LNCaP clone FGC (cell line): ENCODE measurements around the gene SEC14L1.
"Not testable (repeated sequence)": the region's sequence is repeated elsewhere in the genome, so short reads cannot be mapped to it uniquely, and the experiment has no call there.

Experiments
- DNase-seq: peaks from one replicate; pipeline ENCODE4 v3.0.0-alpha.2; 2011; ENCODE audit warnings: low read depth
- H3K4me3 ChIP-seq: 2 replicates; pipeline ENCODE4 v1.5.1; 2011; ENCODE audit warnings: mild to moderate bottlenecking, low read depth, low read length, control low read depth
- TF ChIP-seq, protein P1 (sequence below): IDR thresholded peaks from 2 replicates; pipeline ENCODE4 v1.5.1; 2012; ENCODE audit warnings: mild to moderate bottlenecking; ENCODE audit not compliant: control insufficient read depth, insufficient read depth; ENCODE audit errors: extremely low read depth

The SEC14L1 gene

DNA sequence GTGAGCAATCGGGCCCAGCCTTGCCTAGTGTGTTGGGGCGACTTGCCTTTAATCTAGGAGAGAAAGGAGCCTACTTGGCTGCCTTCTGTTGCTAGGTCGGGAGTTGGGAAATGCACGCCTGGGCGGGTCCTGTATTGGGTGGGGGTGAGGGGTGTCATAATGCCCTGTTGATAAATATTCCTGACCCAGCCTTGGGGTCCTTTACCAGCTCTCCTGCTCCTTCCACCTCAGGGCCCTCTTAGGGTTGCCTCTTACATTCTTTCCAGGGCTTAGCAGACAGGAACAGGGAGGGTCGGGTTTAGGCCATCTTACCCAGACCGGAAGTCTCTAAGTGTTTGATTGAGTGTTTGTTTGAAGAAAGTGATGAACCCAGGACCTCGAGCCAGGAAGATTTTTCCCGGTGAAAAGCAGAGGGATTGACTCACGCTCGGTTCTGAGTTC is 112.9 kb downstream of the SEC14L1 start:
- no peak overlapping the region for H3K4me3 ChIP-seq

DNA sequence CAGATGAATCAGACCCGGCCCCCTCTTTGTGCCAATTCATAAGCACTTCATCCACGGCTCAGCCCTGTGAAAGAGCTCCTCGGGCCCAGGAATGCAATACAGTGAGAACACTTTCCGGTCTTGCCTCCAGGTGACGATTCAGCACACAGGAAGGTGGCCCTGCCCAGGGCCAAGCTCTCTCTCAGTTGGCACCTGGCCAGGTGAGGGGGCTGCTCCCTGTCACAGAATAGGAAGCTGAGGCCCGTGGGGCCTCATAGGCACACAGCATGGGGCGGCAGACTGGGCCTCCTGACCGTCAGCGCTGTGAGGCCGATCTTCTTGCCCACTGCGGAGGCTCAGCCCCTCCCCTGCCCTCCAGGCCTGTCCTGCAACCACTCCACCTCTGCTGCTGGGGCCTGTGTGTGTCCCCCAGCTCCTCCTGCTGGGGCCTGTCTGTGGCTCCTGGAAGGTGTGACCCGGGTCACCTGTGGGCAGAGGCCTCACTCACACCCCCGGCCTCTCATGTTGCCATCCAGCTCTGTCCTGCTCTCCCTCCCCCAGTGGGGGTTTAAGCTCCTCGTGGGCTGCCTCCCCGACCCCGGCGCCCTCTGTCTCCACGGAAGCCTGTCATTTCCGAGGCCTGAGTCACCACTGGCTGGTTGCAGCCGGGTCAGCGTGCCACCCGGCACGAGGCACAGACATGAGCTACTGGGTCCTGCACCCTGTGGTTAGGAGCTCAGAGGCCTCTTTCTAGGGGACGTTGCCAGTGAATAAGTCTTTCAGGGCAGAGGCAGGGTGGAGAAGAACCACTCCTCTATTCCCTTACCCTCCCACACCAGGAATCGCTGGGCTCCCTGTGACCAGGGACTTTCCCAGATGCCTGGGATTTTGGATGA is 114.4 kb downstream of the SEC14L1 start:
- no peak overlapping the region for H3K4me3 ChIP-seq
- DNase-seq, result no peak
- TF ChIP-seq, protein P1, sequence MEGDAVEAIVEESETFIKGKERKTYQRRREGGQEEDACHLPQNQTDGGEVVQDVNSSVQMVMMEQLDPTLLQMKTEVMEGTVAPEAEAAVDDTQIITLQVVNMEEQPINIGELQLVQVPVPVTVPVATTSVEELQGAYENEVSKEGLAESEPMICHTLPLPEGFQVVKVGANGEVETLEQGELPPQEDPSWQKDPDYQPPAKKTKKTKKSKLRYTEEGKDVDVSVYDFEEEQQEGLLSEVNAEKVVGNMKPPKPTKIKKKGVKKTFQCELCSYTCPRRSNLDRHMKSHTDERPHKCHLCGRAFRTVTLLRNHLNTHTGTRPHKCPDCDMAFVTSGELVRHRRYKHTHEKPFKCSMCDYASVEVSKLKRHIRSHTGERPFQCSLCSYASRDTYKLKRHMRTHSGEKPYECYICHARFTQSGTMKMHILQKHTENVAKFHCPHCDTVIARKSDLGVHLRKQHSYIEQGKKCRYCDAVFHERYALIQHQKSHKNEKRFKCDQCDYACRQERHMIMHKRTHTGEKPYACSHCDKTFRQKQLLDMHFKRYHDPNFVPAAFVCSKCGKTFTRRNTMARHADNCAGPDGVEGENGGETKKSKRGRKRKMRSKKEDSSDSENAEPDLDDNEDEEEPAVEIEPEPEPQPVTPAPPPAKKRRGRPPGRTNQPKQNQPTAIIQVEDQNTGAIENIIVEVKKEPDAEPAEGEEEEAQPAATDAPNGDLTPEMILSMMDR, result no peak

More for the DNA sequence above, 112.9 kb downstream of the SEC14L1 start:
- TF ChIP-seq, protein P1, result no peak
- no peak for DNase-seq

DNA sequence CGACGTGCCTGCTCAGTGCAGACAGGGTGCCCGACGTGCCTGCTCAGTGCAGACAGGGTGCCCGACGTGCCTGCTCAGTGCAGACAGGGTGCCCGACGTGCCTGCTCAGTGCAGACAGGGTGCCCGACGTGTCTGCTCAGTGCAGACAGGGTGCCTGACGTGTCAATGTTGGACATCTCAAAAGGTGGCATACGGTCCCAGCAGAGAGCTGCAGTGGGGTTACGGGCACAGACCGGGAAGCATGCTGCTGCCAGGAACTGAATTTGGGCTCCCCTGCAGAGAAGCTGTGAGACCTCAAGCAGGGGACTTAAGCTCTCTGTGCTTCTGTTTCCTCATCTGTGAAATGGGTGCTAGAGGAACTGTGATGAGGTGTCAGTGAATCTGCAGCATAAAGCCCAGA is 115.2 kb downstream of the SEC14L1 start:
- not testable (repeated sequence) for H3K4me3 ChIP-seq, DNase-seq

DNA sequence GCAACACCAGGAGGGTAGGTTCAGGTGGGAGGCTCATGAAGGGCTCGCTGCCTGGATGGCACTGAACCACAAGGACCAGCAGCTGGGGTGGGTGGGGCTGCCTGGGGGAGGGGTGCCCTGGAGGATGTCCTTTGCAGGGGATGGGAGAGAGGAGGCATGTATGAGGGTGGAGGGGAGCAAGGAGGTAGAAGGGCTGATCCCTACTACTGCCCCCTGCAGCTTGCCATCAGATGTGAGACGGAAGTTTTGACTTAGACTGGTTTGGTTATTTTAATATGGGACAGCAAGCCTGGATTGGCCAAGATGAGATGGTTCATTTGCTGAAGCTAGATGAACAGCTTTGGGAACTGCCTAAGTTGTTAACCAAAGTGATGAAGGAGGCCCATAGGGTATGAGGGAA is 115.9 kb downstream of the SEC14L1 start:
- no peak for DNase-seq
- TF ChIP-seq, protein P1, result no peak
- no peak overlapping the region for H3K4me3 ChIP-seq

DNA sequence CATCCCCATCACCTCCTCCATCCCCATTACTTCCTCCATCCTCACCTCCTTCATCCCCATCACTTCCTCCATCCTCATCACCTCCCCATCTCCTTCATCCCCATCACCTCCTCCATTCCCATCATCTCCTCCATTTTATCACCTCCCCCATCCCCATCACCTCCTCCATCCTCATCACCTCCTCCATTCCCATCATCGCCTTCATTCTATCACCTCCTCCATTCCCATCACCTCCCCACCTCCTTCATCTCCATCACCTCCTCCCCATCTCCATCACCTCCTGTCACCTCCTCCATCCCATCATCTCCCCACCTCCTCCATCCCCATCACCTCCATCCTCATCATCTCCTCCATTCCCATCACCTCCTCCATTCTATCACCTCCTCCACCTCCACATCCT is 116.4 kb downstream of the SEC14L1 start:
- no peak overlapping the region for H3K4me3 ChIP-seq
- no peak for DNase-seq
- TF ChIP-seq, protein P1, result no peak

DNA sequence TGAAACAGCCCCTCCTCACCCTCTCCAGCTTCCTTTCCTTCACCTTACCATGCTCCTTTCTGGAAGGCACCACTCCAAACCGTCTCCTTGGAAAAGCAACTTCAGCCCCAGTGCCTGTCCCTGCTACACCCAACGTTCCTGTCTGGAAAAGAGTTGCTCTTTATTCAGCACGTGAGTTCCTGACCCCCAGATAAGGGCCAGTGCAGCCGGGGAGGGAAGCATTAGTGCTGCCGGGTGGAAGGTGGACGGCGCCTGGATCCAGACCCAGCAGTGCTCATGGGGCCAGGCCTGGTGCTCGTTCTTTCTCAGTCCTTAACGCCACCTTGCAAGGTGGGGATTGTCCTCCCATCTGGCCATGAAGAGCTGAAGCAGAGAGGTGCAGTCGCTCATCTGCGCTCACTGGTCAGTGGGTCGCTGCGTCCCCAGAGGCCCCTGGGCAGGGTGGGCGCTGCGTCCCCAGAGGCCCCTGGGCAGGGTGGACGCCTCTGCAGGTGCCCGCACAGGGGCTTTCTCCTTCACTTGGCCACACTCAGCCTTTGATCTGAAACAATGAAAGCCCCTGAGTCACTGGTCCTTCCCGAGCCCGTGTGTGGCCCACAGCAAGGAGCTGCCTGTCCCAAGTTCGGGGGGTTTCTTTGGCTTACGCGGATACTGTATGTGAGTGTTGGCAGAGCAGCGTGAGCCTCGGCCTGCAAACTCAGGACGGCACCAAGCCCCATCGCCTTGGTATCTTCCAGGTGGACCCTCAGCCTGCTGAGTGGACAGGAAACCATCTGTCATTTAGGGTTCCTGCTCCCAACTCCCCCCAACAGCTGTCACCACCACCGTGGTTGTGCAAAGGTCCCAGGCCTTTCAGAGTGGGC is 117.1 kb downstream of the SEC14L1 start:
- H3K4me3 ChIP-seq, result no peak overlapping the region
- TF ChIP-seq, protein P1, result no peak
- no peak for DNase-seq

DNA sequence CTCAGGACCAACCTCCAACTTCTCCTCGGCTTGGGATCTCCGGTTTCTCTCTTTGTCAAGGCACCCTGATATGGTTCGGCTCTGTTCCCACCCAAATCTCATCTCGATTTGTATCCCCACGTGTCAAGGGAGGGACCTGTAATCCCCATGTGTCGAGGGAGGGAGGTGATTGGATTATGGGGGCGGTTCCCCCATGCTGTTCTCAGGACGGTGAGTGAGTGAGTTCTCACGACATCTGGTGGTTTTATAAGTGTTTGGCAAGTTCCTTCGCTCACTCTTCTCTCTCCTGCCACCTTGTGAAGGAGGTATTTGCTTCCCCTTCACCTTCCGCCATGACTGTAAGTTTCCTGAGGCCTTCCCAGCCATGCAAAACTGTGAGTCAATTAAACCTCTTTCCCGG is 117.9 kb downstream of the SEC14L1 start:
- H3K4me3 ChIP-seq, result no peak overlapping the region
- DNase-seq, result no peak
- TF ChIP-seq, protein P1, result no peak
